ENCODE measurements around the gene RAP1GAP. TPM values are rescaled to one million over a fixed set of nuclear protein-coding genes. Genes with fewer than 3 reads are reported as not detected.

The RAP1GAP gene
- polyA plus RNA-seq, 3 donors, result 0.04 TPM; not detected in 2

DNA sequence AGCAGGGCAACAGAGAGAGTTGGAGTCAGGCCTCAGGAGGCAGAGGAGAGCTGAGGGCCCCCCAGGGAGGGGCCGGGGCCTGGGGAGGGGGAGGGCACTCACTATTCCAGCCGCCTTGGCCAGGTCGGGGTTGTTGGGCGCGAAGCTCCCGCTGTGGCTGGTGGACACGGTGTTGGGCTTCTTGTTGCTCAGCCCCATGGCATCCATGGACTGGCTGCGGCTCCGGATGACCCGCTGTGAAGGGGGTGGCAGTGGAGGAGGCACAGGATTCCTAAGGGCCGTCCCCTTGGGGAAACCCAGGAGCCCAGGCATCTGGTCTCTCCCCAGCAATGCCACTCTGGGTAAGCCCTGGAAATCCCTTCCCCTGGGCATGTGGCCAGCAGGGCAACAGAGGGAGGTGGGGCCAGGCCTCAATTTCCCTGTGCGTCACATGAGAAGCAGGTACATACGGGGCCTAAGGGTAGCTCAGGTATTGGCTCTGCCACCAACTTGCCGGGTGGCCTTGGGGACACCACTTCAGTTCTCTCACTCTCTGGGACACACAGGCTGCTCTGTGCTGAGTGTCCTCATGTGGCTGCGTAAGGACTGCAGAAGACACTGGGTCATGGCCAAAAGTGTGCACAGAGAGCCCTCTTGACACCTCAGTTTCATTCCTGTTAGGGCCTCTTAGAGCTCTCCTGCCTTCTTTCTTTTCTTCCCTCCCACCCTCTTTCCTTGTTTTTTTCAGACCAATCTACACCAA lies 63.0 kb downstream of the RAP1GAP start:
- no peak for DNase-seq
- H3K9ac ChIP-seq (ENCODE audit: insufficient read depth, low read length, poor library complexity, severe bottlenecking), result no peak overlapping the region

DNA sequence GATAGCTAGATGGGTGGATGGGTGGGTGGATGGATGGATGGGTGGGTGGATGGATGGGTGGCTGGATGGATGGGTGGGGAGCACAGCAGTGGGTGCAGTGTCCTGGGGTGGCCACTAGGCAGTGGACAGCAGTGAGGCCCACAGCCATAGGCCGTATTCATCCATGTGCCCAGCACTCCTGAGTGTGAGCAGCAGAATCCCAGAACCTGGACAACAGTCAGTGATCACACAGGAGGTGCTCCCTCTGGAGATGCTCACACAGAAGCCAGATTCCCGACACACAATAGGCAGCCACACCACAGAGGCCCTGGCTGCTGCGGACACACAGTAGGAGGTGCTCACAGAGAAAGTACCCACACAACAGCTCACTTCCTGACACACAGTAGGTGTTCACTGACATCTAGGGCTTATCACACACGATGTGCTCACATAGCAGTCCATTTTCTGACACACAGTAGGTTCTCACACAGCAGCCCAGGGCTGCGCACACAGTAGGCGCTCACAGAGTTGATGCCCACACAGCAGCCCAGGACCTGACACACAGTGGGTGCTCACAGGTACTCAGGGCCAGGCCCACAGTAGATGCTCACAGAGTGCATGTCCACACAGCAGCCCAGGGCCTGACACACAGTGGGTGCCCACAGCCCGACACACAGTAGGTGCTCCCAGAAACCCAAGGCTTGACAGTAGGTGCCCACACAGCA lies 64.0 kb downstream of the RAP1GAP start:
- Mint-ChIP-seq H3K9me3 (peaks cover 0 to 1% (median 0%) of the 10 kb centered on the region in 7 donors), H3K4me1 (peaks cover 8% of the 10 kb centered on the region), H3K36me3 (no peaks in the 10 kb centered on the region), H3K27ac (no peak overlapping the region), H3K4me3 (no peak overlapping the region), H3K27me3 (ENCODE audit: low read depth in 3 of 3) (peaks cover 7 to 20% (median 18%) of the 10 kb centered on the region in 3 donors)
- Histone ChIP-seq H3K79me2 (ENCODE audit: insufficient read depth, low read length) (no peaks in the 10 kb centered on the region), H3K4me1 (ENCODE audit: control insufficient read depth in 1 of 2, insufficient read depth in 2 of 2, low read length in 2 of 2) (peaks cover 4 to 6% of the 10 kb centered on the region in 2 donors), H3K9me3 (replicated peaks in 1 of 2; ENCODE audit: control insufficient read depth in 1 of 2, insufficient read depth in 1 of 2, low read length in 2 of 2) (no peaks in the 10 kb centered on the region), H3K27me3 (ENCODE audit: control insufficient read depth in 2 of 2, insufficient read depth in 2 of 2, low read length in 2 of 2) (peaks cover 0 to 2% of the 10 kb centered on the region in 2 donors), H4K20me1 (ENCODE audit: insufficient read depth, low read length) (no peaks in the 10 kb centered on the region), H3K4me2 (replicated peaks; ENCODE audit: extremely low read depth, low read length, poor library complexity, severe bottlenecking) (no peak overlapping the region), H2AFZ (ENCODE audit: insufficient read depth, low read depth, low read length, poor library complexity, severe bottlenecking) (no peak overlapping the region), H3K36me3 (replicated peaks in 1 of 2; ENCODE audit: control insufficient read depth in 1 of 2, insufficient read depth in 2 of 2, low read length in 2 of 2) (no peaks in the 10 kb centered on the region), H3K4me3 (replicated peaks in 1 of 3; ENCODE audit: low read depth in 2 of 3, low read length in 3 of 3) (no peak overlapping the region), H3K9ac (ENCODE audit: insufficient read depth, low read length, poor library complexity, severe bottlenecking) (no peak overlapping the region), H3K27ac (ENCODE audit: low read depth in 1 of 2, low read length in 2 of 2) (no peak overlapping the region)
- no peak for DNase-seq
- intact Hi-C loops (cut with micrococcal nuclease), result no loop called here
- TF ChIP-seq, protein P1, sequence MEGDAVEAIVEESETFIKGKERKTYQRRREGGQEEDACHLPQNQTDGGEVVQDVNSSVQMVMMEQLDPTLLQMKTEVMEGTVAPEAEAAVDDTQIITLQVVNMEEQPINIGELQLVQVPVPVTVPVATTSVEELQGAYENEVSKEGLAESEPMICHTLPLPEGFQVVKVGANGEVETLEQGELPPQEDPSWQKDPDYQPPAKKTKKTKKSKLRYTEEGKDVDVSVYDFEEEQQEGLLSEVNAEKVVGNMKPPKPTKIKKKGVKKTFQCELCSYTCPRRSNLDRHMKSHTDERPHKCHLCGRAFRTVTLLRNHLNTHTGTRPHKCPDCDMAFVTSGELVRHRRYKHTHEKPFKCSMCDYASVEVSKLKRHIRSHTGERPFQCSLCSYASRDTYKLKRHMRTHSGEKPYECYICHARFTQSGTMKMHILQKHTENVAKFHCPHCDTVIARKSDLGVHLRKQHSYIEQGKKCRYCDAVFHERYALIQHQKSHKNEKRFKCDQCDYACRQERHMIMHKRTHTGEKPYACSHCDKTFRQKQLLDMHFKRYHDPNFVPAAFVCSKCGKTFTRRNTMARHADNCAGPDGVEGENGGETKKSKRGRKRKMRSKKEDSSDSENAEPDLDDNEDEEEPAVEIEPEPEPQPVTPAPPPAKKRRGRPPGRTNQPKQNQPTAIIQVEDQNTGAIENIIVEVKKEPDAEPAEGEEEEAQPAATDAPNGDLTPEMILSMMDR (IDR thresholded peaks at IDR 0.05), result no peak
- WGBS (ENCODE audit: insufficient coverage), result 88% methylated on average over 7 of the region's 7 CpGs

More for the DNA sequence above, 63.0 kb downstream of the RAP1GAP start:
- 93% methylated on average over 9 of the region's 15 CpGs for WGBS (ENCODE audit: insufficient coverage)
- H3K4me2 ChIP-seq (replicated peaks; ENCODE audit: extremely low read depth, low read length, poor library complexity, severe bottlenecking), result no peak overlapping the region
- H3K4me3 ChIP-seq (replicated peaks in 1 of 3; ENCODE audit: low read depth in 2 of 3, low read length in 3 of 3), result no peak overlapping the region
- H3K27me3 Mint-ChIP-seq (ENCODE audit: low read depth in 3 of 3), result peaks cover 7 to 25% (median 17%) of the 10 kb centered on the region in 3 donors
- no peak overlapping the region for H3K27ac ChIP-seq (ENCODE audit: low read depth in 1 of 2, low read length in 2 of 2)
- no peaks in the 10 kb centered on the region for H3K36me3 Mint-ChIP-seq
- peaks cover 0 to 1% (median 0%) of the 10 kb centered on the region in 7 donors for H3K9me3 Mint-ChIP-seq
- H3K4me1 ChIP-seq (ENCODE audit: control insufficient read depth in 1 of 2, insufficient read depth in 2 of 2, low read length in 2 of 2), result peaks cover 4 to 6% of the 10 kb centered on the region in 2 donors
- no peaks in the 10 kb centered on the region for H3K9me3 ChIP-seq (replicated peaks in 1 of 2; ENCODE audit: control insufficient read depth in 1 of 2, insufficient read depth in 1 of 2, low read length in 2 of 2)
- no peaks in the 10 kb centered on the region for H3K36me3 ChIP-seq (replicated peaks in 1 of 2; ENCODE audit: control insufficient read depth in 1 of 2, insufficient read depth in 2 of 2, low read length in 2 of 2)
- no peak overlapping the region for H3K4me3 Mint-ChIP-seq
- no peaks in the 10 kb centered on the region for H3K79me2 ChIP-seq (ENCODE audit: insufficient read depth, low read length)
- H3K27me3 ChIP-seq (ENCODE audit: control insufficient read depth in 2 of 2, insufficient read depth in 2 of 2, low read length in 2 of 2), result peaks cover 0 to 2% of the 10 kb centered on the region in 2 donors
- H4K20me1 ChIP-seq (ENCODE audit: insufficient read depth, low read length), result no peaks in the 10 kb centered on the region
- H3K27ac Mint-ChIP-seq, result no peak overlapping the region
- H3K4me1 Mint-ChIP-seq, result peaks cover 8% of the 10 kb centered on the region
- intact Hi-C loops (cut with micrococcal nuclease), result no loop called here
- H2AFZ ChIP-seq (ENCODE audit: insufficient read depth, low read depth, low read length, poor library complexity, severe bottlenecking), result no peak overlapping the region
- TF ChIP-seq, protein P1 (IDR thresholded peaks at IDR 0.05), result no peak
